Naive B cell (primary cell): ENCODE data around the gene ERAP2. TPM values are rescaled to one million over a fixed set of nuclear protein-coding genes. Genes with fewer than 3 reads are reported as not detected.
"Not testable (repeated sequence)": the region's sequence is repeated elsewhere in the genome, so short reads cannot be mapped to it uniquely, and the experiment has no call there.

Experiments used
- ATAC-seq, 2 donors: fragments of 150-1000 bp; cut with Tn5 transposase; 2 replicates each; pipeline ENCODE4 v1.10.0; 2021; ENCODE audit warnings: low read depth in 2 of 2, mild to moderate bottlenecking in 2 of 2, moderate library complexity in 2 of 2
- DNase-seq: peaks from one replicate; pipeline ENCODE4 v3.0.0; 2022
- H3K27ac Mint-ChIP-seq, 6 donors: one replicate each; pipeline ENCODE4 v1.8.0; 2020 to 2022; ENCODE audit warnings: mild to moderate bottlenecking in 6 of 6, mixed read lengths in 6 of 6, moderate library complexity in 5 of 6, inconsistent platforms in 2 of 6
- H3K27me3 Mint-ChIP-seq, 3 donors: one replicate each; pipeline ENCODE4 v1.8.0; 2021 to 2022; ENCODE audit warnings: mixed read lengths in 3 of 3, mild to moderate bottlenecking in 1 of 3
- H3K36me3 Mint-ChIP-seq, 2 donors: one replicate each; pipeline ENCODE4 v1.8.0; 2020 to 2022; ENCODE audit warnings: mixed read lengths in 2 of 2, inconsistent platforms in 1 of 2, mild to moderate bottlenecking in 1 of 2
- H3K4me1 Mint-ChIP-seq, 3 donors: one replicate each; pipeline ENCODE4 v1.8.0; 2020 to 2022; ENCODE audit warnings: mixed read lengths in 3 of 3, inconsistent platforms in 1 of 3, mild to moderate bottlenecking in 1 of 3, moderate library complexity in 1 of 3
- H3K4me3 Mint-ChIP-seq, 8 donors: one replicate each; pipeline ENCODE4 v1.8.0; 2020 to 2022; ENCODE audit warnings: mild to moderate bottlenecking in 8 of 8, mixed read lengths in 8 of 8, moderate library complexity in 8 of 8, inconsistent platforms in 2 of 8
- H3K9me3 Mint-ChIP-seq, 7 donors: one replicate each; pipeline ENCODE4 v1.8.0; 2020 to 2022; ENCODE audit warnings: mixed read lengths in 7 of 7, mild to moderate bottlenecking in 5 of 7, inconsistent platforms in 2 of 7, moderate library complexity in 1 of 7
- polyA plus RNA-seq, 6 donors: library from polyadenylated mRNA; unstranded; fragments of 300-500 nt; fragmentation: Illumina TruSeq; gene quantifications; one replicate each; pipeline ENCODE4 v1.2.3, GENCODE V29; 2021; ENCODE audit warnings: low read depth in 6 of 6

Gene ERAP2
- 10 to 100 TPM in 5 of 6 donors, 1 to 10 TPM in 1; 9.9 to 98.7 (median 15.5) TPM for polyA plus RNA-seq

DNA sequence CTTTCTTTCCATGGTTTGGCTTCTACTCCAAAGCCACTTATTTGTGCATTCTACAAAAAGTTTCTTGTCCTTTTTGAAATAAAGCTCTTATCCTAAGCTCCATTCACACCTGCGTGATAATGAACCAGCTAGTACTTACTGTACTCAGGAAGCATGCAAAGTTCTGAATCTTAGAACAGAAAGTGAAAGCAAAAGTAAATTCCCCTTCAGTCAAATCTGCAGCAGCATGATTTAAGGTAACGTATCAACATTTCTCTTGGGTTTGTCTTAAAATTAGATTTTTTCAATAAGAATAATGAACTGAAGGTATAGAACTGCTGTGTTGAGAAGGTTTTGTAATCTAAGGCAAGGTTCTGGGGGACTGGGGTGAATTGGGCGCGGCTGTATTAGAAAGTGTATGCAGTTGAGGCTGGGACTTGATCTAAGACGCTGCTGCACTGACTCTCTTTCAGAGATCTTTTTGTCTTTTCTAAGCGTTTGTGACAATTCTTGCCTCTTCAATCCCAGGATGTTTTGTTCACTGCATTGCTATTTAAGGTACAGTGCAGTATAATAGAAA, at the start of gene ERAP2:
ERAP2 (plus strand) TSS at position 209 of the 559 bp plus-strand sequence. CDS start 3,186 bp downstream, outside the sequence.
- peaks cover 47 to 77% (median 55%) of the 10 kb centered on the region in 3 donors for H3K4me1 Mint-ChIP-seq
- ATAC-seq = peak; percentile 73 to 74

DNA sequence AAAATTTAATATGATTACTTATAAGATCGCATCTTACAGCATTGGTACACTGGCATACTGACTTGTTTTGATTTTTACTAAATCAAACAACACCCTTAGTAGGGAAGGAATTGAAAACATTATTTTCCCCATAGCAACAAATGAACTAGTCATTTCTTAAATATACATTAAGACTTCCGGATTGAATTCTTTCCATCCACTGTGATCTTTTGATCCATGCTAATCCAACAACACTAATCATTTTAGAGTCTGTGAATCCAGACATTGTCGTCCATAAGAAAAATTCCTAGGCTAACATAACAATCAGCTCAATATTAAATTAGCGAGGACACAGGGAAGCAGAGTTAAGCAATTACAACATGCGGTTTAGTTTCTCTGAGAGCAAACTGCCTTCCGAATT, 47.0 kb upstream of the ERAP2 start:
- H3K4me3 Mint-ChIP-seq = no peak overlapping the region
- DNase-seq = no peak

More for the DNA sequence above, at the start of gene ERAP2:
- H3K27me3 Mint-ChIP-seq = no peaks in the 10 kb centered on the region
- DNase-seq = peak; percentile 48
- no peaks in the 10 kb centered on the region for H3K9me3 Mint-ChIP-seq
- peak within 1 kb of the TSS; percentile 94 to 98 (median 97) for H3K27ac Mint-ChIP-seq
- peaks cover 13 to 14% of the 10 kb centered on the region in 2 donors for H3K36me3 Mint-ChIP-seq
- H3K4me3 Mint-ChIP-seq = peak within 1 kb of the TSS; percentile 92 to 99 (median 98)

DNA sequence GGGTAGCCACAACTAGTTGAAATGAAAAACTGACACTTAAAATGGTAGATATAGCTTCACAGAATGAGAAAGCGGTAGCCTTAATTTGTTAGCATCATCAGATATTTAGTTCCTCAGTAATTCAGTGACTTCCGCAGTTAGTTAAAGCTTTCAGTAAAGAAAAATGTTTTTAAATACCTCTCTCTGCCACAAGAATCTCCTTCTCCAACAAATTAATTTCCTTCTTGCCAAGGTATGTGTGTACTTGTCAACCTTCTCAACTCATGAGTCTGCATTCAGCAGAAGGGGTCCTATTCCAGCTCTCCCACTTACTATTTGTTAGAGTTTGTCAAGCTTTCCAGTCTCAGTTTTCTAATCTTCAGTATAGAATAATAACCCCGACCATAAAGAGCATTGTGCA, 42.3 kb upstream of the ERAP2 start:
- Mint-ChIP-seq H3K9me3 (no peaks in the 10 kb centered on the region), H3K27ac (no peak overlapping the region), H3K4me1 (no peaks in the 10 kb centered on the region), H3K27me3 (no peaks in the 10 kb centered on the region), H3K4me3 (no peak overlapping the region), H3K36me3 (no peaks in the 10 kb centered on the region)
- no peak for ATAC-seq
- no peak for DNase-seq

More for the DNA sequence above, 47.0 kb upstream of the ERAP2 start:
- Mint-ChIP-seq H3K4me1 (no peaks in the 10 kb centered on the region), H3K36me3 (no peaks in the 10 kb centered on the region), H3K27ac (no peak overlapping the region), H3K9me3 (no peaks in the 10 kb centered on the region), H3K27me3 (no peaks in the 10 kb centered on the region)
- no peak for ATAC-seq

- H3K9me3 Mint-ChIP-seq = no peaks in the 10 kb centered on the region
- no peak for ATAC-seq
- no peak overlapping the region for H3K4me3 Mint-ChIP-seq
- H3K4me1 Mint-ChIP-seq = peaks cover 0 to 4% (median 3%) of the 10 kb centered on the region in 3 donors
- no peaks in the 10 kb centered on the region for H3K36me3 Mint-ChIP-seq
- no peak for DNase-seq
- no peaks in the 10 kb centered on the region for H3K27me3 Mint-ChIP-seq
- no peak overlapping the region for H3K27ac Mint-ChIP-seq
These were observed 40.5 kb upstream of the ERAP2 start for GRCh38 chr5:96835791-96836191.

GRCh38 chr5:96836817-96837216, 39.5 kb upstream of the ERAP2 start:
- Mint-ChIP-seq H3K4me1 (peaks cover 1 to 4% (median 3%) of the 10 kb centered on the region in 3 donors), H3K9me3 (no peaks in the 10 kb centered on the region), H3K36me3 (no peaks in the 10 kb centered on the region), H3K4me3 (no peak overlapping the region), H3K27ac (no peak overlapping the region), H3K27me3 (no peaks in the 10 kb centered on the region)
- no peak for DNase-seq
- ATAC-seq = no peak

DNA sequence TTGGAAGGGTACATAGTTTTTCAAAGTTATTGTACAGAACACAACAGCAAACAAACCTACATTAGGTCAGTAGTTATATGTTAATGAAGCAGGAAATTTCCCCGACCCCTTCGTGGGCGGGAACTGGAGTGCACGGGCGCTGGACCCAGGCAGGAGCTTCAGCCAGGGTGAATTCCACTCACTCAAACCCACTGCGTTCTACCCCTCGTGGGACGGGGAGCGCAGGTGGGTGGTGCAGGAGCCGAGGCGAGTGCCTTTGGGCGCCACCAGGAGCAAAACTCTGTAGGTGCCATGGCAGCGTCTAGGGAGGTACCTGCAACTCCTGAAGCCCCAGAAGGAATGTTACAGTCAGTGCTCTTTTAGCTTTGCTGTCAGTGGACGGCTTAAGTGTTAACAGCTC, 39.0 kb upstream of the ERAP2 start:
- H3K27me3 Mint-ChIP-seq = no peaks in the 10 kb centered on the region
- no peaks in the 10 kb centered on the region for H3K36me3 Mint-ChIP-seq
- no peaks in the 10 kb centered on the region for H3K9me3 Mint-ChIP-seq
- no peak overlapping the region for H3K27ac Mint-ChIP-seq
- ATAC-seq = no peak
- H3K4me3 Mint-ChIP-seq = no peak overlapping the region
- H3K4me1 Mint-ChIP-seq = peaks cover 1 to 4% (median 3%) of the 10 kb centered on the region in 3 donors
- DNase-seq = no peak

- H3K36me3 Mint-ChIP-seq = no peaks in the 10 kb centered on the region
- no peak overlapping the region for H3K4me3 Mint-ChIP-seq
- H3K27ac Mint-ChIP-seq = no peak overlapping the region
- H3K9me3 Mint-ChIP-seq = peaks cover 0 to 1% (median 0%) of the 10 kb centered on the region in 7 donors
- ATAC-seq = no peak
- no peaks in the 10 kb centered on the region for H3K27me3 Mint-ChIP-seq
- no peak for DNase-seq
- H3K4me1 Mint-ChIP-seq = peaks cover 4 to 6% (median 5%) of the 10 kb centered on the region in 3 donors
These were observed 37.9 kb upstream of the ERAP2 start for GRCh38 chr5:96838201-96839070.

DNA sequence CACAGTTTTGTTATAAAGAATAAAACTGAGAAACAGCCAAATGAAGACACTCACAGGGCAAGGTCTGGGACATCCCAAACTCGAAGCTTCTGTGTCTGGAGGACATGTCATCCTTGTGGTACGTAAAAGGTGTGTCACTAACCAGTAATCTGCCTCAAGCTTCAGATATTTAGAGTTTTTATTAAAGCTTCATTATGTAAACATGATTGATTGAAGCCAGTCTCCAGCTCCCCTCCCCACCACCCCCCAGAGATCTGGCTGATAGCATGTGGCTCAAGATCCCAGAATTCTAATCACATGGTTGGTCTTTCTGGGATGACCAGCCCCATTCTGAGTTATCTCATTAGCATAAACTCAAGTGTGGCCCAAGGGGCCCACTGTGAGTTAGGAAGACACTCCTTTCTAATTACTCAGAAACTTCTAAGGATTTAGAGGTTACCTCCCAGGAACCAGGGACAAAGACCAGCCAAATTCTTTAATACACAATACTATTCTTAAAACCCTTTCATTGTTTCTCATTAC, 37.2 kb upstream of the ERAP2 start:
- Mint-ChIP-seq H3K9me3 (peaks cover 0 to 1% (median 0%) of the 10 kb centered on the region in 7 donors), H3K4me3 (no peak overlapping the region), H3K27me3 (no peaks in the 10 kb centered on the region), H3K4me1 (peaks cover 4 to 7% (median 6%) of the 10 kb centered on the region in 3 donors), H3K36me3 (no peaks in the 10 kb centered on the region), H3K27ac (no peak overlapping the region)
- ATAC-seq = no peak
- no peak for DNase-seq

DNA sequence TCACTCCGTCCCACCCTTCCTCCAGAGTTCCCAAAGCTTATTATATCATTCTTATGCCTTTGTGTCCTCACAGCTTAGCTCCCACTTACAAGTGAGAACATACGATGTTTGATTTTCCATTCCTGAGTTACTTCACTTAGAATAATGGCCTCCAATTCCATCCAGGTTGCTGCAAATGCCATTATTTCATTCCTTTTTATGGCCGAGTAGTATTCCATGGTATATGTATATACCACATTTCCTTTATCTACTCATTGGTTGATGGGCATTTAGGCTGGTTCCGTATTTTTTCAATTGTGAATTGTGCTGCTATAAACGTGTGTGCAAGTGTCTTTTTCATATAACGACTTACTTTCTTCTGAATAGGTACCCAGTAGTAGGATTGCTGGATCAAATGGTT, 34.4 kb upstream of the ERAP2 start:
- H3K4me3 Mint-ChIP-seq, ATAC-seq, DNase-seq, H3K36me3 Mint-ChIP-seq, H3K27me3 Mint-ChIP-seq, H3K27ac Mint-ChIP-seq, H3K9me3 Mint-ChIP-seq: not testable (repeated sequence)
- peaks cover 9 to 12% (median 10%) of the 10 kb centered on the region in 3 donors for H3K4me1 Mint-ChIP-seq

GRCh38 chr5:96843140-96843539, 33.2 kb upstream of the ERAP2 start:
- peaks cover 0 to 7% (median 4%) of the 10 kb centered on the region in 3 donors for H3K27me3 Mint-ChIP-seq
- H3K36me3 Mint-ChIP-seq = no peaks in the 10 kb centered on the region
- no peak overlapping the region for H3K4me3 Mint-ChIP-seq
- H3K9me3 Mint-ChIP-seq = peaks cover 0 to 1% (median 0%) of the 10 kb centered on the region in 7 donors
- peak overlapping the region in 1 of 6 donors; percentile 14 for H3K27ac Mint-ChIP-seq
- no peak for DNase-seq
- H3K4me1 Mint-ChIP-seq = peaks cover 9 to 12% (median 10%) of the 10 kb centered on the region in 3 donors
- no peak for ATAC-seq

DNA sequence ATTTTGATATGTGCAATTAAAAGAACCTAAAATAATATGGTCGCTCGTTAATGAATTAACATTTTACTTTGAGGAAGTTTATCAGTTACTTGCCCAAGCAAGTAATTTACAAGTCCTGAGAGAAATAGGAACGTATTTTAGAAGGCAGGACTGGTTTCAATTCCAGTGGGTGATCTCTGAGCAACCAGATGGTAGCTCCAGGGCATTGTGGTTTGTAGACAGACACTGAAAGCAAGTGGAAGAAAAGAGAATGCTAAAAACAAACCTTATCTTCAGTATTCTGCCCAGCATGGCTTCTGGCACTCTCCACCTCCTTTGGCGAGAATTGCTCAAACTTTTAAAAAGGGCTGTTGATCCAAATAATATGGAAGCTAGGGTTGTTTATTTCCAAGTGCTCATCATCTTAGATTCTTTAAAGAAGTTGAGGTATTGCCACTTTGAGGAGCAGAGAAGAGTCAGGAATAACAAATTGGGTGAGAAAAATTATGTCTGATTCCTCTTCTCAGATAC, 31.8 kb upstream of the ERAP2 start:
- ATAC-seq = peak in 1 of 2 donors; percentile 54
- no peak overlapping the region for H3K4me3 Mint-ChIP-seq
- DNase-seq = no peak
- peaks cover 0 to 7% (median 4%) of the 10 kb centered on the region in 3 donors for H3K27me3 Mint-ChIP-seq
- H3K27ac Mint-ChIP-seq = peak overlapping the region in 1 of 6 donors; percentile 73
- no peaks in the 10 kb centered on the region for H3K36me3 Mint-ChIP-seq
- H3K4me1 Mint-ChIP-seq = peaks cover 9 to 12% (median 10%) of the 10 kb centered on the region in 3 donors
- peaks cover 0 to 8% (median under 1%) of the 10 kb centered on the region in 7 donors for H3K9me3 Mint-ChIP-seq

- Mint-ChIP-seq H3K4me3 (no peak overlapping the region), H3K9me3 (peaks cover 0 to 10% (median 2%) of the 10 kb centered on the region in 7 donors), H3K27me3 (peaks cover 0 to 8% (median 7%) of the 10 kb centered on the region in 3 donors), H3K4me1 (no peaks in the 10 kb centered on the region), H3K36me3 (no peaks in the 10 kb centered on the region), H3K27ac (peak overlapping the region in 1 of 6 donors; percentile 17)
- ATAC-seq = no peak
- no peak for DNase-seq
These were observed 24.8 kb upstream of the ERAP2 start for GRCh38 chr5:96851312-96852062.

DNA sequence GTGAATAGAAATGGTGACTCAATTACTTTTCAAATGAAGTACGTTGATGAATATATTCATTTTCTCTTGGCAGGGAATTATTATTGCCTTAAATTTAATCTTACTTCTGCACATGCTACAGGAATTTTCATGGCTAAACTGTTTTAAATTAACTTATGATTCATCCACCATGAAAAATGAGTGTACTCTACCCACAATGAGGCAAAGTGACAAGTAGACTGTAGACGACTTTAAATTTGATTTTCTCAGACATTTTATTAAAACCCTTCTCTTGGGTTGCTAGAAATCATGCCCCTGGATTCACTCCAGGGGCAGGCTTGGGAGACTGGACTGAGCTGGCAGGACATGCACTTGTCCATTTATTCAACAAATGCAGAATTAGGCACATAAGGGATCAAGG, 23.5 kb upstream of the ERAP2 start:
- peaks cover 0 to 4% (median 2%) of the 10 kb centered on the region in 3 donors for H3K27me3 Mint-ChIP-seq
- H3K4me3 Mint-ChIP-seq = no peak overlapping the region
- ATAC-seq = no peak
- no peak for DNase-seq
- H3K36me3 Mint-ChIP-seq = no peaks in the 10 kb centered on the region
- peaks cover 0 to 10% (median 2%) of the 10 kb centered on the region in 7 donors for H3K9me3 Mint-ChIP-seq
- H3K27ac Mint-ChIP-seq = no peak overlapping the region
- no peaks in the 10 kb centered on the region for H3K4me1 Mint-ChIP-seq
